KMS-11 (cell line): Measurements from ENCODE around the gene FSD1.

Experiments used
- H2AFZ ChIP-seq: fragments of 200-600 bp; sonication (generic); 2 replicates; pipeline ENCODE4 v1.6.1; 2016; ENCODE audit warnings: antibody characterized with exemption, mixed run types, low read depth
- H3K27ac ChIP-seq: fragments of 200-600 bp; sonication (generic); 2 replicates; pipeline ENCODE4 v1.6.1; 2016; ENCODE audit warnings: mild to moderate bottlenecking, mixed run types
- H3K27me3 ChIP-seq: fragments of 200-600 bp; sonication (generic); 2 replicates; pipeline ENCODE4 v1.6.1; 2017; ENCODE audit warnings: mild to moderate bottlenecking, low read depth, mixed run types, moderate library complexity; ENCODE audit not compliant: insufficient read depth
- H3K36me3 ChIP-seq: fragments of 200-600 bp; sonication (generic); 2 replicates; pipeline ENCODE4 v1.6.1; 2017; ENCODE audit warnings: mild to moderate bottlenecking, mixed run types; ENCODE audit not compliant: insufficient read depth
- H3K4me1 ChIP-seq: fragments of 200-600 bp; sonication (generic); 2 replicates; pipeline ENCODE4 v1.6.1; 2016; ENCODE audit warnings: mild to moderate bottlenecking, low read depth, mixed run types; ENCODE audit not compliant: poor library complexity, severe bottlenecking
- H3K4me2 ChIP-seq: fragments of 200-600 bp; sonication (generic); 2 replicates; pipeline ENCODE4 v1.7.0; 2016; ENCODE audit warnings: mild to moderate bottlenecking, mixed run types
- H3K4me3 ChIP-seq: fragments of 200-600 bp; sonication (generic); IDR thresholded peaks from 2 replicates; pipeline ENCODE4 v1.6.1; 2017; ENCODE audit warnings: low read depth, low read length, mixed read lengths; ENCODE audit not compliant: insufficient read depth
- H3K79me2 ChIP-seq: fragments of 200-600 bp; sonication (generic); 2 replicates; pipeline ENCODE4 v1.6.1; 2016; ENCODE audit warnings: low read depth, mixed run types; ENCODE audit not compliant: insufficient read depth
- H3K9ac ChIP-seq: fragments of 200-600 bp; sonication (generic); 2 replicates; pipeline ENCODE4 v1.6.1; 2016; ENCODE audit warnings: mild to moderate bottlenecking, mixed run types
- H4K20me1 ChIP-seq: fragments of 200-600 bp; sonication (generic); 2 replicates; pipeline ENCODE4 v1.6.1; 2016; ENCODE audit warnings: mild to moderate bottlenecking, mixed run types; ENCODE audit not compliant: insufficient read depth
- CTCF ChIP-seq: fragments of 200-600 bp; sonication (generic); conservative IDR thresholded peaks from 2 replicates; pipeline ENCODE4 v1.6.1; 2017; ENCODE audit warnings: low read depth, mild to moderate bottlenecking, antibody characterized with exemption, low read length, moderate library complexity, mixed read lengths

FSD1 gene

GRCh38 chr19:4366666-4367335 lies 62.4 kb downstream of the FSD1 start:
- TF ChIP-seq CTCF: no peak
- H3K4me3 ChIP-seq: no peak overlapping the region
- H3K4me1 ChIP-seq: peaks cover 40% of the 10 kb centered on the region
- H3K9ac ChIP-seq: no peak overlapping the region
- H2AFZ ChIP-seq: no peak overlapping the region
- H3K27me3 ChIP-seq: no peaks in the 10 kb centered on the region
- no peak overlapping the region for H3K27ac ChIP-seq
- no peaks in the 10 kb centered on the region for H3K36me3 ChIP-seq
- H4K20me1 ChIP-seq: no peaks in the 10 kb centered on the region
- H3K4me2 ChIP-seq: no peak overlapping the region
- H3K79me2 ChIP-seq: 0 out of 2 replicates have a peak, but pooled peaks cover 8% of the 10 kb centered on the region

DNA sequence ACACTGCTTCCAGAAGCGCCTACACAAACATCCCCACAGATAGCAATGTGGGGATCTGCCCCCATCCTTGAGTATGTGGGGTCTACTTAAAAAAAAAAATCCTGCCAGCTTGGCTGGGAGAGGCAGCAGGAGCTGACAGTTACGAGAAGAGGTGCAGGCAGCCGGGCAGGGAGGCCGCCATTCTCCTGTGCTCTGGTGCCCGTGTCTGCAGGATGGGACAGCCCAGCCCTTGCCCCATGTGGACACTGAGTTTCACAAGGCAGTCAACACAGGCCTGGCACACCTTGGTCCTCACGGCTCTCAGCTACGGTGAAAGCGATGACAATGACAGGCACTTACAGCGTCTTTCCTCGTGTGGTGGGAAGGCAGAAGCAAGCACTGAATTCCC lies 62.9 kb downstream of the FSD1 start:
- Histone ChIP-seq H3K79me2 (peaks cover 8% of the 10 kb centered on the region; the same call in 1 of the 2 replicates), H3K4me3 (no peak overlapping the region), H3K9ac (no peak overlapping the region), H3K4me2 (no peak overlapping the region), H3K4me1 (peaks cover 46% of the 10 kb centered on the region), H2AFZ (no peak overlapping the region), H3K36me3 (no peaks in the 10 kb centered on the region), H3K27ac (no peak overlapping the region), H4K20me1 (no peaks in the 10 kb centered on the region), H3K27me3 (no peaks in the 10 kb centered on the region)
- no peak for TF ChIP-seq CTCF

- Histone ChIP-seq H2AFZ (no peak overlapping the region), H3K4me3 (no peak overlapping the region), H4K20me1 (no peaks in the 10 kb centered on the region), H3K27me3 (no peaks in the 10 kb centered on the region), H3K9ac (no peak overlapping the region), H3K4me1 (peaks cover 46% of the 10 kb centered on the region), H3K79me2 (peaks cover 8% of the 10 kb centered on the region; the same call in 1 of the 2 replicates), H3K36me3 (no peaks in the 10 kb centered on the region), H3K4me2 (no peak overlapping the region), H3K27ac (no peak overlapping the region)
- no peak for TF ChIP-seq CTCF
Measured at GRCh38 chr19:4367781-4368127, 63.4 kb downstream of the FSD1 start.

DNA sequence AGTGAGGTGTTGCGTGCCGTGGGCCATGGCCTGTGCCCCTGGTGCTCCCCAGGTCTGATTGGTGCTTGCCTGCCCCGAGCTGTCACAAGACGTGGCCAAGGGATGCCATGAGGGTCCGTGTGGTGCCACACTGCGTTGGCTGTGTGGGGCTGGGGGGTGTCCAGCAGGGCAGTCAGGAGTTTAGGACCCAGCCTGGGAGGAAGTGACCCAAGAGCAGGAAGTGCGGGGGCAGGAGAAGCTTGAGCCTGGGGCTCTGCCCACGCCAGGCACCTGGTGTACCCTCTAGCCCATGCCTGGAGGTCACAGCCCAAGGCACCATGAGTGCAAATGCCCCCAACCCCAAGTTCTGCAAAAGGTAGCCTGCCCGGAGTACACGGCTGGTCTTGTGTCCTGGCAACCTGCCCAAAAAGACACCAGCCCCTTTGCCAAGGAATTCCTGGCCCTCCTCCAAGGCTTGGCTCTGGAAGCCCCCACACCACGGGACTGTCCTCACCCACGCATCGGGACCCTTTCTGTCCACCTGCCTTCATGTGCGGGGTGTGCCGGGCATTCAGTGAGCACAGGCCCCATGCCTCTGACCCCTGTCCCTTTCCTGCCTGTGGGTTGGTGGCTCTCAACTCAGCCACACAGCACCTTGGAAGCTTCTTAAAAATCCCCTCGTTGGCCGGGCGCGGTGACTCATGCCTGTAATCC lies 63.9 kb downstream of the FSD1 start:
- no peak overlapping the region for H2AFZ ChIP-seq
- peaks cover 46% of the 10 kb centered on the region for H3K4me1 ChIP-seq
- H3K79me2 ChIP-seq: peaks cover 8% of the 10 kb centered on the region; the same call in 1 of the 2 replicates
- H3K27ac ChIP-seq: peak overlapping the region; percentile 95; the same call in 1 of the 2 replicates
- peak overlapping the region; percentile 99; the same call in 1 of the 2 replicates for H3K4me2 ChIP-seq
- H3K36me3 ChIP-seq: no peaks in the 10 kb centered on the region
- H3K9ac ChIP-seq: no peak overlapping the region
- no peak for TF ChIP-seq CTCF
- no peak overlapping the region for H3K4me3 ChIP-seq
- no peaks in the 10 kb centered on the region for H3K27me3 ChIP-seq
- no peaks in the 10 kb centered on the region for H4K20me1 ChIP-seq
